Smooth muscle cell (in vitro differentiated cells): ENCODE measurements around the gene WFIKKN1. TPM values are rescaled to one million over a fixed set of nuclear protein-coding genes. Genes with fewer than 3 reads are reported as not detected.
A peak's percentile ranks its signal among the peaks of the same experiment; 100 is the strongest.

Experiments used
- DNase-seq: peaks from one replicate; lab custom pipeline; 2025; ENCODE audit not compliant: unreplicated experiment; lab: John Stamatoyannopoulos, UW
- H2AFZ ChIP-seq: fragments of 200-600 bp; sonication (generic); 2 replicates; pipeline ENCODE4 v1.6.0; 2016; ENCODE audit warnings: antibody characterized with exemption, low read depth, mild to moderate bottlenecking
- H3F3A ChIP-seq: fragments of 200-600 bp; sonication (generic); 2 replicates; pipeline ENCODE4 v1.6.0; 2017; ENCODE audit warnings: antibody characterized with exemption, low read depth
- H3K27ac ChIP-seq: fragments of 200-600 bp; sonication (generic); 2 replicates; pipeline ENCODE4 v1.5.1; 2016; ENCODE audit warnings: low read depth, mild to moderate bottlenecking
- H3K27me3 ChIP-seq: fragments of 200-600 bp; sonication (generic); 2 replicates; pipeline ENCODE4 v1.6.1; 2016; ENCODE audit warnings: low read depth, mild to moderate bottlenecking
- H3K36me3 ChIP-seq: fragments of 200-600 bp; sonication (generic); 2 replicates; pipeline ENCODE4 v1.5.1; 2016; ENCODE audit warnings: low read depth
- H3K4me1 ChIP-seq: fragments of 200-600 bp; sonication (generic); 2 replicates; pipeline ENCODE4 v1.5.1; 2016; ENCODE audit warnings: low read depth
- H3K4me2 ChIP-seq: fragments of 200-600 bp; sonication (generic); 2 replicates; pipeline ENCODE4 v1.6.0; 2016; ENCODE audit warnings: mild to moderate bottlenecking
- H3K4me3 ChIP-seq: fragments of 200-600 bp; sonication (generic); 2 replicates; pipeline ENCODE4 v1.5.1; 2016; ENCODE audit warnings: mild to moderate bottlenecking
- H3K79me2 ChIP-seq: fragments of 200-600 bp; sonication (generic); 2 replicates; pipeline ENCODE4 v1.6.0; 2016; ENCODE audit warnings: low read depth, mild to moderate bottlenecking
- H3K9ac ChIP-seq: fragments of 200-600 bp; sonication (generic); 2 replicates; pipeline ENCODE4 v1.6.0; 2016; ENCODE audit warnings: low read depth
- H3K9me3 ChIP-seq: fragments of 200-600 bp; sonication (generic); replicated peaks from 2 replicates; pipeline ENCODE4 v1.5.1; 2016; ENCODE audit warnings: low read depth
- H4K20me1 ChIP-seq: fragments of 200-600 bp; sonication (generic); 2 replicates; pipeline ENCODE4 v1.6.0; 2016; ENCODE audit warnings: low read depth
- CTCF ChIP-seq: fragments of 200-600 bp; sonication (generic); IDR thresholded peaks from 2 replicates; pipeline ENCODE4 v1.5.1; 2017; ENCODE audit warnings: borderline replicate concordance, mild to moderate bottlenecking, antibody characterized with exemption; ENCODE audit not compliant: insufficient read depth, poor library complexity, severe bottlenecking
- WGBS: methylation state at CpG from one replicate; pipeline ENCODE4 v1.1.7; 2016; ENCODE audit warnings: low lambda C conversion rate; 5-methylcytosine and 5-hydroxymethylcytosine counted together
- polyA plus RNA-seq: library from polyadenylated mRNA; unstranded; fragments of >200 nt; fragmentation: Nextera tagmentation; extraction: Ambion mirVana; gene quantifications from 2 replicates; pipeline ENCODE4 v1.2.1, GENCODE V29; 2016
- total RNA-seq: library from RNA; depleted of rRNA; stranded (reverse); fragments of >200 nt; gene quantifications from 2 replicates; pipeline ENCODE4 v1.2.3, GENCODE V29; 2014

The WFIKKN1 gene
- total and polyA plus RNA-seq, 2 experiments from 2014 or later: 0.77 TPM; not detected in 1

DNA sequence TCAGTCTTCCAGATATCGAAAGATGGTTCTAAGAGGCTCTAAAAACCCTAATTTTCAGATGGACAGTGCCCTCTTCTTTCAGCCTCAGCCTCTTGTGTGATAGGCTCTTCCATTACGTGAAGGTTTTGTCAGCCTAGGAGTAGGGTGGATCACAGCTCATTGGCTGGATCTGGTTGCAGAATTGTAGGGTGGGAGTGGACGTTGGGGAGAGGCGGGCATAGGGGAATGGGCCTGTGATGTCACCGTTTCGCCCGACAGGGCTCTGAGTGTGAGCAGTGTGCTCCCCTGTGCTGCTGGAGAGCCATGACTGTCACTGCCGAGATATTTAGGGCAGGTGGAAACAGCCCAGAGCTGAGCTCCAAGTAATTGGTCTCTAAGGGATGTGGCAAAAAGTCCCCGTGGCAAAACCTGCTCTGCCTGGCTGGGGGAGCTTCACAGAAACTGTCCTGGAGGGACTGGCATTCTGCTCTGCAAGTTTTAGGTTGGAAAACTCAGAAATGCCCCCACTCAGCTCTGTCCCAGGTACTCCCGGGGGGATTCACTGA is 6.2 kb upstream of the WFIKKN1 start:
- H2AFZ ChIP-seq: no peak overlapping the region
- H3K9ac ChIP-seq: peak overlapping the region; percentile 20
- no peak overlapping the region for H3K4me3 ChIP-seq
- no peaks in the 10 kb centered on the region for H3K36me3 ChIP-seq
- peak overlapping the region; percentile 94 for H3K27ac ChIP-seq
- H3K79me2 ChIP-seq: no peaks in the 10 kb centered on the region
- peaks cover 20% of the 10 kb centered on the region for H4K20me1 ChIP-seq
- 79% methylated on average over 10 of the region's 10 CpGs for WGBS
- no peak for TF ChIP-seq CTCF
- peaks cover 14% of the 10 kb centered on the region for H3K4me1 ChIP-seq
- H3K9me3 ChIP-seq: no peaks in the 10 kb centered on the region
- no peaks in the 10 kb centered on the region for H3F3A ChIP-seq
- no peaks in the 10 kb centered on the region for H3K27me3 ChIP-seq
- H3K4me2 ChIP-seq: no peak overlapping the region
- no peak for DNase-seq

- peaks cover 14% of the 10 kb centered on the region for H4K20me1 ChIP-seq
- peaks cover 6% of the 10 kb centered on the region for H3F3A ChIP-seq
- TF ChIP-seq CTCF: no peak
- H3K27ac ChIP-seq: no peak overlapping the region
- no peaks in the 10 kb centered on the region for H3K79me2 ChIP-seq
- no peaks in the 10 kb centered on the region for H3K9me3 ChIP-seq
- no peak overlapping the region for H2AFZ ChIP-seq
- DNase-seq: no peak
- no peaks in the 10 kb centered on the region for H3K27me3 ChIP-seq
- no peak overlapping the region for H3K9ac ChIP-seq
- no peak overlapping the region for H3K4me2 ChIP-seq
- WGBS: 97% methylated on average over 28 of the region's 37 CpGs
- H3K36me3 ChIP-seq: no peaks in the 10 kb centered on the region
- H3K4me3 ChIP-seq: no peak overlapping the region
- peaks cover 21% of the 10 kb centered on the region for H3K4me1 ChIP-seq
Observed at GRCh38 chr16:625117-625976, 5.4 kb upstream of the WFIKKN1 start.

- TF ChIP-seq CTCF: no peak
- Histone ChIP-seq H3K4me3 (no peak overlapping the region), H3K4me1 (peaks cover 28% of the 10 kb centered on the region), H2AFZ (no peak overlapping the region), H3K9me3 (no peaks in the 10 kb centered on the region), H3K36me3 (no peaks in the 10 kb centered on the region), H4K20me1 (peaks cover 9% of the 10 kb centered on the region), H3K27ac (peak overlapping the region; percentile 96), H3K27me3 (no peaks in the 10 kb centered on the region), H3F3A (peaks cover 8% of the 10 kb centered on the region), H3K9ac (peak overlapping the region; percentile 88), H3K4me2 (peak overlapping the region; percentile 59), H3K79me2 (no peaks in the 10 kb centered on the region)
- WGBS: 98% methylated on average over 34 of the region's 35 CpGs
- no peak for DNase-seq
Observed at GRCh38 chr16:625977-626765, 4.6 kb upstream of the WFIKKN1 start.
